HEK293T (cell line): ENCODE results near the gene RPS6KA5.

Experiments
- ARNT ChIP-seq: fragments of 450-650 bp; IDR thresholded peaks from 2 replicates; pipeline ENCODE4 v1.6.1; 2017; ENCODE audit warnings: mild to moderate bottlenecking
- BHLHE40 ChIP-seq: fragments of 450-650 bp; IDR thresholded peaks from 2 replicates; pipeline ENCODE4 v1.6.1; 2016; ENCODE audit warnings: mild to moderate bottlenecking, moderate library complexity, borderline replicate concordance
- CTBP1 ChIP-seq: fragments of 450-650 bp; IDR thresholded peaks from 2 replicates; pipeline ENCODE4 v1.6.1; 2016; ENCODE audit warnings: borderline replicate concordance
- FOXA1 ChIP-seq: fragments of 450-650 bp; IDR thresholded peaks from 2 replicates; pipeline ENCODE4 v1.6.1; 2016; ENCODE audit warnings: mild to moderate bottlenecking
- FOXM1 ChIP-seq: fragments of 450-650 bp; IDR thresholded peaks from 2 replicates; pipeline ENCODE4 v1.6.1; 2017; ENCODE audit warnings: mild to moderate bottlenecking, borderline replicate concordance
- NFRKB ChIP-seq: fragments of 450-650 bp; IDR thresholded peaks from 2 replicates; pipeline ENCODE4 v1.6.1; 2016; ENCODE audit warnings: mild to moderate bottlenecking, moderate library complexity
- SP1 ChIP-seq: fragments of 450-650 bp; IDR thresholded peaks from 2 replicates; pipeline ENCODE4 v1.6.1; 2017
- SUZ12 ChIP-seq: fragments of 450-650 bp; IDR thresholded peaks from 2 replicates; pipeline ENCODE4 v1.6.1; 2016; ENCODE audit warnings: mild to moderate bottlenecking
- TARDBP ChIP-seq: fragments of 450-650 bp; IDR thresholded peaks from 2 replicates; pipeline ENCODE4 v1.6.1; 2016

DNA sequence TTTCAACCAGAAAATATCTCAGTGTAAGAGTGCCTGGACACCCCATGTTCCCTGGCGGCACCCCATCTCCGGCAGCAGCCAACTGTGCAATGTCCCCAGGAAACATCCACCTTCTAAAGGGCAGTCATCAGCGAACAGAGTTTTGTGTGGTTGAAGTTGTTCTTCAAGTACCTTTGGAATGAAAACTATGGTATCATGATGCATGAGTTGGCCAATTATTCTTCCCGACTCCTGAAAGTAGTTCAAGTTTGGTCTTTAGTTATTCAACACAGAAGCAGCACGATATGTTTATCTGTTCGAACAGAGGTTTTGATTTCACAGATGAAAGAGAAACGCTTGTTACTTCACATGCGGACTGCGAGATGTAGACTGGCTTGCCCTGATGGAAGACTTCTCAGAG is 223.1 kb downstream of the RPS6KA5 start:
- no peak for TF ChIP-seq CTBP1
- TF ChIP-seq FOXA1, result no peak
- no peak for TF ChIP-seq SUZ12
- no peak for TF ChIP-seq NFRKB
- TF ChIP-seq SP1, result no peak
- no peak for TF ChIP-seq FOXM1
- TF ChIP-seq BHLHE40, result no peak
- TF ChIP-seq TARDBP, result no peak
- TF ChIP-seq ARNT, result no peak
